Thyroid gland (tissue), 4 donors: ENCODE results near the gene MRAS.

ENCODE experiments used
- CTCF ChIP-seq, 6 experiments: fragments of 200-600 bp in 3 of 6; fragments of 450-650 bp in 3 of 6; sonication (generic) in 3 of 6; IDR thresholded peaks; one replicate each; pipeline ENCODE4 v1.5.1; 2016 to 2019; ENCODE audit warnings: antibody characterized with exemption in 6 of 6, mild to moderate bottlenecking in 2 of 6, inconsistent platforms in 1 of 6, moderate library complexity in 1 of 6
- POLR2A ChIP-seq, 2 donors: fragments of 450-650 bp; IDR thresholded peaks; one replicate each; pipeline ENCODE4 v1.6.1; 2017; ENCODE audit warnings: antibody characterized with exemption in 2 of 2, mild to moderate bottlenecking in 2 of 2, moderate library complexity in 1 of 2

GRCh38 chr3:138354376-138354775, 6.0 kb downstream of the MRAS start:
- TF ChIP-seq CTCF (IDR thresholded peaks at IDR 0.05) (no peak), POLR2A (IDR thresholded peaks at IDR 0.05) (no peak)
